Measurements from ENCODE around the gene MUC5B.

The MUC5B gene

GRCh38 chr11:1257916-1258315 lies 35.0 kb downstream of the MUC5B start:
- Histone ChIP-seq H3K4me1 (ENCODE audit: insufficient read depth, low read length, severe bottlenecking) (peaks cover 15% of the 10 kb centered on the region), H3K36me3 (ENCODE audit: insufficient read depth, low read length) (no peaks in the 10 kb centered on the region), H3K27ac (ENCODE audit: low read depth, low read length, poor library complexity, severe bottlenecking) (no peak overlapping the region), H3K9ac (ENCODE audit: low read length) (no peak overlapping the region), H2AFZ (ENCODE audit: low read length) (no peak overlapping the region), H3K4me2 (ENCODE audit: low read length) (no peak overlapping the region), H3K79me2 (ENCODE audit: insufficient read depth, low read length) (no peaks in the 10 kb centered on the region), H3K4me3 (ENCODE audit: low read depth, low read length, poor library complexity, severe bottlenecking) (no peak overlapping the region), H4K20me1 (ENCODE audit: insufficient read depth, low read length) (no peaks in the 10 kb centered on the region), H3F3A (ENCODE audit: insufficient read depth, low read length) (no peaks in the 10 kb centered on the region), H3K27me3 (ENCODE audit: insufficient read depth, low read length) (no peaks in the 10 kb centered on the region), H3K9me2 (ENCODE audit: low read depth, low read length) (no peaks in the 10 kb centered on the region), H3K9me3 (ENCODE audit: low read length) (no peaks in the 10 kb centered on the region)
- TF ChIP-seq EZH2 (IDR thresholded peaks at IDR 0.05; ENCODE audit: borderline replicate concordance, low read length) = no peak
- TF ChIP-seq, protein P1, sequence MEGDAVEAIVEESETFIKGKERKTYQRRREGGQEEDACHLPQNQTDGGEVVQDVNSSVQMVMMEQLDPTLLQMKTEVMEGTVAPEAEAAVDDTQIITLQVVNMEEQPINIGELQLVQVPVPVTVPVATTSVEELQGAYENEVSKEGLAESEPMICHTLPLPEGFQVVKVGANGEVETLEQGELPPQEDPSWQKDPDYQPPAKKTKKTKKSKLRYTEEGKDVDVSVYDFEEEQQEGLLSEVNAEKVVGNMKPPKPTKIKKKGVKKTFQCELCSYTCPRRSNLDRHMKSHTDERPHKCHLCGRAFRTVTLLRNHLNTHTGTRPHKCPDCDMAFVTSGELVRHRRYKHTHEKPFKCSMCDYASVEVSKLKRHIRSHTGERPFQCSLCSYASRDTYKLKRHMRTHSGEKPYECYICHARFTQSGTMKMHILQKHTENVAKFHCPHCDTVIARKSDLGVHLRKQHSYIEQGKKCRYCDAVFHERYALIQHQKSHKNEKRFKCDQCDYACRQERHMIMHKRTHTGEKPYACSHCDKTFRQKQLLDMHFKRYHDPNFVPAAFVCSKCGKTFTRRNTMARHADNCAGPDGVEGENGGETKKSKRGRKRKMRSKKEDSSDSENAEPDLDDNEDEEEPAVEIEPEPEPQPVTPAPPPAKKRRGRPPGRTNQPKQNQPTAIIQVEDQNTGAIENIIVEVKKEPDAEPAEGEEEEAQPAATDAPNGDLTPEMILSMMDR (IDR thresholded peaks at IDR 0.05; ENCODE audit: low read length) = no peak

GRCh38 chr11:1258401-1259075 lies 35.7 kb downstream of the MUC5B start:
- TF ChIP-seq, protein P1 (IDR thresholded peaks at IDR 0.05; ENCODE audit: low read length) = no peak
- TF ChIP-seq EZH2 (IDR thresholded peaks at IDR 0.05; ENCODE audit: borderline replicate concordance, low read length) = no peak
- no peaks in the 10 kb centered on the region for H3K79me2 ChIP-seq (ENCODE audit: insufficient read depth, low read length)

DNA sequence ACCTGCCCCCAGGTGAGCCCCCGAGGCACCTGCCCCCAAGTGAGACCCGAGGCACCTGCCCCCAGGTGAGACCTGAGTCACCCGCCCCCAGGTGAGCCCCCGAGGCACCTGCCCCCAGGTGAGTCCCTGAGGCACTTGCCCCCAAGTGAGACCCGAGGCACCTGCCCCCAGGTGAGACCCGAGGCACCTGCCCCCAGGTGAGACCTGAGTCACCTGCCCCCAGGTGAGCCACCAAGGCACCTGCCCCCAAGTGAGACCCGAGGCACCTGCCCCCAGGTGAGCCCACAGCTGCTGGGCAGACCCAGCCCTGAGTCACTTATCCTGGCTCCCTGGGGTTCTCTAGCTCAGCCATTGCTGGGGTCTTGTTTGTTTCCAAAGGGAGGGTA lies 36.2 kb downstream of the MUC5B start:
- Histone ChIP-seq H3K4me3 (ENCODE audit: low read depth, low read length, poor library complexity, severe bottlenecking) (no peak overlapping the region), H3K9me3 (ENCODE audit: low read length) (no peaks in the 10 kb centered on the region), H3K9ac (ENCODE audit: low read length) (no peak overlapping the region), H3K4me2 (ENCODE audit: low read length) (no peak overlapping the region), H2AFZ (ENCODE audit: low read length) (no peak overlapping the region), H4K20me1 (ENCODE audit: insufficient read depth, low read length) (no peaks in the 10 kb centered on the region), H3K27ac (ENCODE audit: low read depth, low read length, poor library complexity, severe bottlenecking) (no peak overlapping the region), H3K36me3 (ENCODE audit: insufficient read depth, low read length) (no peaks in the 10 kb centered on the region), H3K27me3 (ENCODE audit: insufficient read depth, low read length) (no peaks in the 10 kb centered on the region), H3F3A (ENCODE audit: insufficient read depth, low read length) (no peaks in the 10 kb centered on the region), H3K79me2 (ENCODE audit: insufficient read depth, low read length) (no peaks in the 10 kb centered on the region), H3K4me1 (ENCODE audit: insufficient read depth, low read length, severe bottlenecking) (peaks cover 18% of the 10 kb centered on the region), H3K9me2 (ENCODE audit: low read depth, low read length) (no peaks in the 10 kb centered on the region)
- no peak for TF ChIP-seq EZH2 (IDR thresholded peaks at IDR 0.05; ENCODE audit: borderline replicate concordance, low read length)
- TF ChIP-seq, protein P1 (IDR thresholded peaks at IDR 0.05; ENCODE audit: low read length) = no peak

More at GRCh38 chr11:1258401-1259075, 35.7 kb downstream of the MUC5B start:
- H2AFZ ChIP-seq (ENCODE audit: low read length) = no peak overlapping the region
- no peaks in the 10 kb centered on the region for H3K9me2 ChIP-seq (ENCODE audit: low read depth, low read length)
- H3K27ac ChIP-seq (ENCODE audit: low read depth, low read length, poor library complexity, severe bottlenecking) = no peak overlapping the region
- no peaks in the 10 kb centered on the region for H3K36me3 ChIP-seq (ENCODE audit: insufficient read depth, low read length)
- no peaks in the 10 kb centered on the region for H3K27me3 ChIP-seq (ENCODE audit: insufficient read depth, low read length)
- peaks cover 18% of the 10 kb centered on the region for H3K4me1 ChIP-seq (ENCODE audit: insufficient read depth, low read length, severe bottlenecking)
- no peak overlapping the region for H3K9ac ChIP-seq (ENCODE audit: low read length)
- H3K4me3 ChIP-seq (ENCODE audit: low read depth, low read length, poor library complexity, severe bottlenecking) = no peak overlapping the region
- H3K9me3 ChIP-seq (ENCODE audit: low read length) = no peaks in the 10 kb centered on the region
- H4K20me1 ChIP-seq (ENCODE audit: insufficient read depth, low read length) = no peaks in the 10 kb centered on the region
- no peaks in the 10 kb centered on the region for H3F3A ChIP-seq (ENCODE audit: insufficient read depth, low read length)
- H3K4me2 ChIP-seq (ENCODE audit: low read length) = no peak overlapping the region

Data from OCI-LY1 (cell line).